SK-N-SH treated with all-trans-retinoic acid at 6 μM for 48 hours (cell line): ENCODE measurements around the gene MANBA.

Source experiments
- ATAC-seq: fragments of 200-7000 bp; cut with Tn5 transposase; 3 replicates; pipeline ENCODE4 v1.9.1; 2020; ENCODE audit warnings: mild to moderate bottlenecking, moderate library complexity
- BACH2 ChIP-seq: fragments of 250-450 bp; sonication (Bioruptor Pico); IDR thresholded peaks from 2 replicates; pipeline ENCODE4 v1.9.0; 2021; ENCODE audit warnings: mild to moderate bottlenecking, borderline replicate concordance
- CSDC2 ChIP-seq: fragments of 250-450 bp; sonication (Bioruptor Pico); IDR thresholded peaks from 2 replicates; pipeline ENCODE4 v1.5.0; 2020; ENCODE audit warnings: mild to moderate bottlenecking, moderate library complexity
- CSRNP3 ChIP-seq: fragments of 250-450 bp; sonication (Bioruptor Pico); IDR thresholded peaks from 2 replicates; pipeline ENCODE4 v1.5.1; 2021; ENCODE audit warnings: mild to moderate bottlenecking, moderate library complexity
- ESRRG ChIP-seq: fragments of 250-450 bp; sonication (Bioruptor Pico); IDR thresholded peaks from 2 replicates; pipeline ENCODE4 v1.6.1; 2021; ENCODE audit warnings: mild to moderate bottlenecking
- ISL1 ChIP-seq: fragments of 250-450 bp; sonication (Bioruptor Pico); IDR thresholded peaks from 2 replicates; pipeline ENCODE4 v2.1.2; 2022; ENCODE audit warnings: mild to moderate bottlenecking, moderate library complexity
- OSR1 ChIP-seq: fragments of 250-450 bp; sonication (Bioruptor Pico); IDR thresholded peaks from 2 replicates; pipeline ENCODE4 v1.8.0; 2022; ENCODE audit warnings: moderate library complexity, mild to moderate bottlenecking, inconsistent platforms
- PATZ1 ChIP-seq: fragments of 250-450 bp; sonication (Bioruptor Pico); IDR thresholded peaks from 2 replicates; pipeline ENCODE4 v1.8.0; 2020; ENCODE audit warnings: mild to moderate bottlenecking, moderate library complexity, borderline replicate concordance
- POU6F1 ChIP-seq: fragments of 250-450 bp; sonication (Bioruptor Pico); IDR thresholded peaks from 2 replicates; pipeline ENCODE4 v1.8.0; 2021; ENCODE audit warnings: low read depth, mild to moderate bottlenecking, moderate library complexity, borderline replicate concordance
- PPARA ChIP-seq: fragments of 250-450 bp; sonication (Bioruptor Pico); IDR thresholded peaks from 2 replicates; pipeline ENCODE4 v1.5.0; 2020; ENCODE audit warnings: mild to moderate bottlenecking, borderline replicate concordance
- RARB ChIP-seq: fragments of 250-450 bp; sonication (Bioruptor Pico); IDR thresholded peaks from 2 replicates; pipeline ENCODE4 v1.8.0; 2021; ENCODE audit warnings: mild to moderate bottlenecking, moderate library complexity
- SNAI2 ChIP-seq: fragments of 250-450 bp; sonication (Bioruptor Pico); IDR thresholded peaks from 2 replicates; pipeline ENCODE4 v1.5.0; 2020; ENCODE audit warnings: mild to moderate bottlenecking, moderate library complexity
- TCF4 ChIP-seq: fragments of 250-450 bp; sonication (Bioruptor Pico); IDR thresholded peaks from 2 replicates; pipeline ENCODE4 v1.8.0; 2021; ENCODE audit warnings: mild to moderate bottlenecking, moderate library complexity, borderline replicate concordance
- TOX ChIP-seq: fragments of 250-450 bp; sonication (Bioruptor Pico); IDR thresholded peaks from 2 replicates; pipeline ENCODE4 v1.8.0; 2021; ENCODE audit warnings: mild to moderate bottlenecking, moderate library complexity, borderline replicate concordance
- TSHZ2 ChIP-seq: fragments of 250-450 bp; sonication (Bioruptor Pico); IDR thresholded peaks from 2 replicates; pipeline ENCODE4 v1.5.0; 2020; ENCODE audit warnings: mild to moderate bottlenecking, moderate library complexity
- ZC3H10 ChIP-seq: fragments of 250-450 bp; sonication (Bioruptor Pico); IDR thresholded peaks from 2 replicates; pipeline ENCODE4 v1.5.1; 2021; ENCODE audit warnings: mild to moderate bottlenecking, moderate library complexity
- ZFP3 ChIP-seq: fragments of 250-450 bp; sonication (Bioruptor Pico); IDR thresholded peaks from 2 replicates; pipeline ENCODE4 v1.5.0; 2020; ENCODE audit warnings: mild to moderate bottlenecking, moderate library complexity
- ZFP30 ChIP-seq: fragments of 450-650 bp; formaldehyde crosslinking; IDR thresholded peaks from 2 replicates; pipeline ENCODE4 v1.5.0; 2022; ENCODE audit warnings: mild to moderate bottlenecking, moderate library complexity
- ZNF70 ChIP-seq: fragments of 450-650 bp; formaldehyde crosslinking; IDR thresholded peaks from 2 replicates; pipeline ENCODE4 v1.5.0; 2020; ENCODE audit warnings: mild to moderate bottlenecking, moderate library complexity

MANBA gene

GRCh38 chr4:102786279-102786678 lies 25.5 kb upstream of the MANBA start:
- no peak for TF ChIP-seq CSDC2 (CRISPR knock-in tag)
- TF ChIP-seq CSRNP3 = no peak
- ATAC-seq = no peak

GRCh38 chr4:102783006-102783405 lies 22.2 kb upstream of the MANBA start:
- no peak for TF ChIP-seq TCF4 (CRISPR knock-in tag)
- TF ChIP-seq OSR1 (CRISPR knock-in tag) = no peak
- no peak for TF ChIP-seq PATZ1 (CRISPR knock-in tag)
- TF ChIP-seq TSHZ2 (CRISPR knock-in tag) = no peak
- no peak for TF ChIP-seq SNAI2 (CRISPR knock-in tag)
- TF ChIP-seq ZC3H10 (CRISPR knock-in tag) = no peak
- no peak for TF ChIP-seq BACH2 (CRISPR knock-in tag)
- no peak for TF ChIP-seq PPARA (CRISPR knock-in tag)
- TF ChIP-seq ZNF70 (CRISPR knock-in tag) = no peak
- ATAC-seq = no peak

GRCh38 chr4:102781570-102781969 lies 20.8 kb upstream of the MANBA start:
- no peak for TF ChIP-seq ISL1
- TF ChIP-seq TOX (CRISPR knock-in tag) = no peak
- TF ChIP-seq TCF4 (CRISPR knock-in tag) = no peak
- TF ChIP-seq ZFP30 (CRISPR knock-in tag) = no peak
- TF ChIP-seq CSDC2 (CRISPR knock-in tag) = no peak
- TF ChIP-seq ESRRG (CRISPR knock-in tag) = no peak
- TF ChIP-seq OSR1 (CRISPR knock-in tag) = no peak
- TF ChIP-seq CSRNP3 = no peak
- TF ChIP-seq POU6F1 (CRISPR knock-in tag) = no peak
- ATAC-seq = peak; percentile 36; the same call in 2 of the 3 replicates

- ATAC-seq = no peak
- no peak for TF ChIP-seq OSR1 (CRISPR knock-in tag)
- TF ChIP-seq TOX (CRISPR knock-in tag) = no peak
- no peak for TF ChIP-seq PPARA (CRISPR knock-in tag)
- TF ChIP-seq RARB (CRISPR knock-in tag) = no peak
- TF ChIP-seq ZNF70 (CRISPR knock-in tag) = no peak
- no peak for TF ChIP-seq SNAI2 (CRISPR knock-in tag)
- no peak for TF ChIP-seq CSDC2 (CRISPR knock-in tag)
- TF ChIP-seq ZFP3 (CRISPR knock-in tag) = no peak
- TF ChIP-seq BACH2 (CRISPR knock-in tag) = no peak
- no peak for TF ChIP-seq PATZ1 (CRISPR knock-in tag)
- TF ChIP-seq TSHZ2 (CRISPR knock-in tag) = no peak
Measured at GRCh38 chr4:102780476-102781144, 19.8 kb upstream of the MANBA start.
